ENCODE data around the gene GLYAT.

GLYAT gene

GRCh38 chr11:58763120-58763490 is 31.4 kb upstream of the GLYAT start (continued):
- no peak for TF ChIP-seq ZNF280C (tag by site-specific recombination; IDR thresholded peaks at IDR 0.05)

GRCh38 chr11:58762284-58763119 is 30.8 kb upstream of the GLYAT start:
- POLR2A ChIA-PET = no interaction called here
- Histone ChIP-seq H3K9me3 (ENCODE audit: control insufficient read depth, insufficient read depth, low read depth, low read length) (no peaks in the 10 kb centered on the region), H3K4me3 (ENCODE audit: low read depth, low read length) (no peak overlapping the region), H3K27ac (ENCODE audit: extremely low read depth, low read depth, low read length) (no peak overlapping the region), H3K36me3 (ENCODE audit: control insufficient read depth in 2 of 2, insufficient read depth in 1 of 2, low read length in 2 of 2) (no peaks in the 10 kb centered on the region), H3K4me1 (ENCODE audit: control insufficient read depth, insufficient read depth, low read length) (no peaks in the 10 kb centered on the region)
- CTCF ChIA-PET = no interaction called here
- no peak for TF ChIP-seq ZNF701 (tag by site-specific recombination; IDR thresholded peaks at IDR 0.05)
- TF ChIP-seq ZNF114 (tag by site-specific recombination; IDR thresholded peaks at IDR 0.05) = no peak
- TF ChIP-seq ZNF621 (tag by site-specific recombination; IDR thresholded peaks at IDR 0.05) = no peak
- TF ChIP-seq ZBTB26 (tag by site-specific recombination; optimal IDR thresholded peaks at IDR 0.05) = no peak
- TF ChIP-seq ZBTB20 (tag by site-specific recombination; IDR thresholded peaks at IDR 0.05) = no peak
- no peak for TF ChIP-seq RBAK (tag by site-specific recombination; IDR thresholded peaks at IDR 0.05)
- TF ChIP-seq ELK4 (IDR thresholded peaks at IDR 0.05; ENCODE audit: borderline replicate concordance, low read depth, low read length) = no peak
- TF ChIP-seq ZNF843 (tag by site-specific recombination; IDR thresholded peaks at IDR 0.05) = no peak
- TF ChIP-seq SALL2 (tag by site-specific recombination; IDR thresholded peaks at IDR 0.05; ENCODE audit: borderline replicate concordance) = no peak
- TF ChIP-seq ZNF416 (tag by site-specific recombination; IDR thresholded peaks at IDR 0.05) = no peak
- no peak for TF ChIP-seq ZNF211 (tag by site-specific recombination; IDR thresholded peaks at IDR 0.05; ENCODE audit: low read depth)
- TF ChIP-seq PBX3 (CRISPR knock-in tag; IDR thresholded peaks at IDR 0.05) = no peak
- no peak for TF ChIP-seq PRDM10 (tag by site-specific recombination; IDR thresholded peaks at IDR 0.05)
- TF ChIP-seq ZNF121 (tag by site-specific recombination; IDR thresholded peaks at IDR 0.05) = no peak
- TF ChIP-seq TSHZ1 (tag by site-specific recombination; IDR thresholded peaks at IDR 0.05; ENCODE audit: borderline replicate concordance) = no peak
- TF ChIP-seq BCL11A (tag by site-specific recombination; IDR thresholded peaks at IDR 0.05; ENCODE audit: low read depth) = no peak
- TF ChIP-seq MEIS1 (CRISPR knock-in tag; IDR thresholded peaks at IDR 0.05; ENCODE audit: borderline replicate concordance) = no peak
- TF ChIP-seq ZNF133 (tag by site-specific recombination; IDR thresholded peaks at IDR 0.05) = no peak
